Keratinocyte (primary cell): ENCODE results near the gene WNT10A. TPM values are rescaled to one million over a fixed set of nuclear protein-coding genes. Genes with fewer than 3 reads are reported as not detected.

ENCODE experiments used
- DNase-seq: peaks from one replicate; pipeline ENCODE4 v3.0.0-alpha.2; 2011; ENCODE audit warnings: low read depth, missing footprints, low spot score
- FAIRE-seq: peaks from 2 replicates; lab custom pipeline; 2011; peaks lifted over from hg19 to GRCh38; lab: Jason Lieb, UNC
- H2AFZ ChIP-seq: 2 replicates; pipeline ENCODE4 v1.6.0; 2012; ENCODE audit warnings: low read length, control low read depth, inconsistent platforms; ENCODE audit not compliant: control insufficient read depth
- H3K27ac ChIP-seq: 2 replicates; pipeline ENCODE4 v1.5.1; 2011; ENCODE audit warnings: low read length; ENCODE audit not compliant: control insufficient read depth, insufficient read depth
- H3K27me3 ChIP-seq: 3 replicates; pipeline ENCODE4 v1.6.0; 2011; ENCODE audit warnings: low read length; ENCODE audit not compliant: control insufficient read depth, insufficient read depth; ENCODE audit errors: extremely low read depth
- H3K36me3 ChIP-seq, 2 experiments: 2 replicates in 1 of 2; 3 replicates in 1 of 2; pipeline ENCODE4 v1.5.1; 2011; ENCODE audit warnings: low read length in 2 of 2, mild to moderate bottlenecking in 1 of 2; ENCODE audit not compliant: control insufficient read depth in 2 of 2, insufficient read depth in 2 of 2; ENCODE audit errors: extremely low read depth in 1 of 2
- H3K4me1 ChIP-seq: 3 replicates; pipeline ENCODE4 v1.5.1; 2011; ENCODE audit warnings: low read length; ENCODE audit not compliant: control insufficient read depth, insufficient read depth; ENCODE audit errors: extremely low read depth
- H3K4me2 ChIP-seq: 3 replicates; pipeline ENCODE4 v1.6.0; 2011; ENCODE audit warnings: low read depth, low read length; ENCODE audit not compliant: control insufficient read depth, insufficient read depth; ENCODE audit errors: extremely low read depth
- H3K4me3 ChIP-seq, 3 experiments: fragments of 200-600 bp in 1 of 3; sonication (generic) in 1 of 3; 2 replicates in 2 of 3; 3 replicates in 1 of 3; pipeline ENCODE4 v1.5.1; 2011 to 2016; ENCODE audit warnings: low read length in 3 of 3, mild to moderate bottlenecking in 3 of 3, control low read depth in 2 of 3, inconsistent platforms in 1 of 3, low read depth in 1 of 3, mixed read lengths in 1 of 3, mixed run types in 1 of 3, moderate library complexity in 1 of 3; ENCODE audit not compliant: control insufficient read depth in 2 of 3, insufficient read depth in 2 of 3; ENCODE audit errors: extremely low read depth in 1 of 3
- H3K79me2 ChIP-seq: 2 replicates; pipeline ENCODE4 v1.6.0; 2012; ENCODE audit warnings: low read length; ENCODE audit not compliant: control insufficient read depth, insufficient read depth
- H3K9ac ChIP-seq: 3 replicates; pipeline ENCODE4 v1.6.0; 2011; ENCODE audit warnings: low read length; ENCODE audit not compliant: control insufficient read depth, insufficient read depth; ENCODE audit errors: extremely low read depth
- H3K9me1 ChIP-seq: 3 replicates; pipeline ENCODE4 v1.6.0; 2011; ENCODE audit warnings: low read length; ENCODE audit not compliant: control insufficient read depth, insufficient read depth; ENCODE audit errors: extremely low read depth
- H3K9me3 ChIP-seq: 2 replicates; pipeline ENCODE4 v1.5.1; 2012; ENCODE audit warnings: low read depth, low read length; ENCODE audit not compliant: control insufficient read depth
- H4K20me1 ChIP-seq: 3 replicates; pipeline ENCODE4 v1.6.0; 2011; ENCODE audit warnings: low read length; ENCODE audit not compliant: control insufficient read depth, insufficient read depth; ENCODE audit errors: extremely low read depth
- CTCF ChIP-seq, 3 experiments: IDR thresholded peaks in 1 of 3; conservative IDR thresholded peaks in 1 of 3; optimal IDR thresholded peaks in 1 of 3; 2 replicates in 2 of 3; 3 replicates in 1 of 3; pipeline versions ENCODE3 to v1.5.1; 2011; ENCODE audit warnings: low read length in 3 of 3, mild to moderate bottlenecking in 3 of 3, moderate library complexity in 2 of 3, control low read depth in 1 of 3, inconsistent platforms in 1 of 3; ENCODE audit not compliant: insufficient read depth in 2 of 3; ENCODE audit errors: extremely low read depth in 1 of 3
- EZH2 ChIP-seq: IDR thresholded peaks from one replicate; pipeline ENCODE4 v1.6.1; 2012; ENCODE audit warnings: inconsistent platforms, mild to moderate bottlenecking, low read length, moderate library complexity
- dilution Hi-C: fragments of 300-500 bp; cut with MboI; formaldehyde crosslinking; loops from one replicate; pipeline ENCODE4 v1.7.0; 2020; ENCODE audit warnings: low sequenced_read_pairs; ENCODE audit not compliant: extremely low pct_ligation_motif_present
- polyA plus RNA-seq, 5 experiments: library from polyadenylated mRNA; depleted of rRNA in 3 of 5; stranded (reverse) in 3 of 5; stranded (forward) in 1 of 5; unstranded in 1 of 5; fragments of >200 nt; gene quantifications; 1 replicate in 1 of 5; 2 replicates in 3 of 5; 3 replicates in 1 of 5; pipeline versions ENCODE4 v1.2.1 to v1.2.3, GENCODE V29; 2011 to 2012; ENCODE audit warnings: missing spikeins in 2 of 5, low read depth in 1 of 5, low replicate concordance in 1 of 5

WNT10A gene
- polyA plus RNA-seq, 1 donor (not counting 4 experiments of a cell fraction or from before 2014, with no cell fraction given) = 2.1 TPM

DNA sequence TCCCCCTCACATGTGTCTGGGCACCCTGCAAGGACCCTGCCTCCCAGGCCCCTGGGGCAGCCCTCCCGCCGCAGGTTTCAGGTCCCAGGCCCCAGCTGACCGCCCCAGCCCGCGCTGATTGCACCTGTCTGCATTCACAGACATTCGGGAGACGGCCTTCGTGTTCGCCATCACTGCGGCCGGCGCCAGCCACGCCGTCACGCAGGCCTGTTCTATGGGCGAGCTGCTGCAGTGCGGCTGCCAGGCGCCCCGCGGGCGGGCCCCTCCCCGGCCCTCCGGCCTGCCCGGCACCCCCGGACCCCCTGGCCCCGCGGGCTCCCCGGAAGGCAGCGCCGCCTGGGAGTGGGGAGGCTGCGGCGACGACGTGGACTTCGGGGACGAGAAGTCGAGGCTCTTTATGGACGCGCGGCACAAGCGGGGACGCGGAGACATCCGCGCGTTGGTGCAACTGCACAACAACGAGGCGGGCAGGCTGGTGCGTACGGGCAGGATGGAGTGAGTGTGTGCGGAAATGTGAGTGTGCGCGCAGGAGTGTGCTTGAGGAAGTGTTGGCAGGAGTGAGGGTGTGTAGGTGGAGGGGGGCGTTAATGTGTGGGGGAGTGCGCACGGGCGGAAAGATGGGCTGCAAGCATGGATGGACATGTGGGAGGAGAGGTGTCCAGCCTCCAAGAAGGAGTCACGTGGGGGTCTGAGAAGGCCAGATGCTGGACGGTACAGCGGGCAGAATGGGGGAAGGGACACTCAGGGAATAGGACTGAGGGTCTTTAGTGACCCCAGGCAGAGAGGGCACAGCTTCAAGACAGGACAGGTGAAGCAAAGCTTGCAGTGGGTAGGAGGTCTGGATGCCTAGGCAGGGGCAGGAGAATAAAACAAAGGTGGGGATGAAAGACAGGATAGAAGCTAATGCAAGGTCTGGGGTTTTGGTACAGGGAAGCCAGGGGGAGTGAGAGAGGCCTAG is 9.0 kb upstream of the WNT10A start:
- FAIRE-seq (no peak), DNase-seq (no peak)
- no peaks in the 10 kb centered on the region for H3K79me2 ChIP-seq
- dilution Hi-C loops = no loop called here
- no peaks in the 10 kb centered on the region for H3K4me1 ChIP-seq
- H3K27me3 ChIP-seq = peaks cover 17% of the 10 kb centered on the region
- H3K4me3 ChIP-seq = no peak overlapping the region
- TF ChIP-seq CTCF (optimal IDR thresholded peaks at IDR 0.05 in 1 of 3, IDR thresholded peaks at IDR 0.05 in 1 of 3, conservative IDR thresholded peaks at IDR 0.05 in 1 of 3; ENCODE audit: extremely low read depth in 1 of 3, insufficient read depth in 2 of 3, low read length in 3 of 3) (no peak), EZH2 (no peak)
- H3K9me1 ChIP-seq = no peaks in the 10 kb centered on the region
- H3K4me2 ChIP-seq = no peak overlapping the region
- no peak overlapping the region for H3K9ac ChIP-seq
- no peaks in the 10 kb centered on the region for H3K9me3 ChIP-seq
- no peaks in the 10 kb centered on the region for H4K20me1 ChIP-seq
- no peak overlapping the region for H2AFZ ChIP-seq
- no peak overlapping the region for H3K27ac ChIP-seq
- H3K36me3 ChIP-seq = no peaks in the 10 kb centered on the region

- no peaks in the 10 kb centered on the region for H3K79me2 ChIP-seq
- peaks cover 9% of the 10 kb centered on the region for H3K27me3 ChIP-seq
- H3K4me1 ChIP-seq = no peaks in the 10 kb centered on the region
- dilution Hi-C loops = no loop called here
- H3K27ac ChIP-seq = no peak overlapping the region
- no peak for DNase-seq
- H3K9ac ChIP-seq = no peak overlapping the region
- H3K4me3 ChIP-seq = no peak overlapping the region
- H2AFZ ChIP-seq = no peak overlapping the region
- no peak overlapping the region for H3K4me2 ChIP-seq
- no peaks in the 10 kb centered on the region for H4K20me1 ChIP-seq
- no peak for FAIRE-seq
- TF ChIP-seq CTCF (optimal IDR thresholded peaks at IDR 0.05 in 1 of 3, IDR thresholded peaks at IDR 0.05 in 1 of 3, conservative IDR thresholded peaks at IDR 0.05 in 1 of 3; ENCODE audit: extremely low read depth in 1 of 3, insufficient read depth in 2 of 3, low read length in 3 of 3) (no peak), EZH2 (no peak)
- H3K9me3 ChIP-seq = no peaks in the 10 kb centered on the region
- no peaks in the 10 kb centered on the region for H3K9me1 ChIP-seq
- no peaks in the 10 kb centered on the region for H3K36me3 ChIP-seq
Observed at GRCh38 chr2:218872645-218873358, 7.8 kb upstream of the WNT10A start.
